ENCODE results near the gene AURKB. TPM values are rescaled to one million over a fixed set of nuclear protein-coding genes. Genes with fewer than 3 reads are reported as not detected.
"Not testable (repeated sequence)": the region's sequence is repeated elsewhere in the genome, so short reads cannot be mapped to it uniquely, and the experiment has no call there.

AURKB gene
- total and polyA plus RNA-seq, 2 donors (not counting 1 experiment from before 2014, with no cell fraction given) = 1.1 to 5.3 TPM

DNA sequence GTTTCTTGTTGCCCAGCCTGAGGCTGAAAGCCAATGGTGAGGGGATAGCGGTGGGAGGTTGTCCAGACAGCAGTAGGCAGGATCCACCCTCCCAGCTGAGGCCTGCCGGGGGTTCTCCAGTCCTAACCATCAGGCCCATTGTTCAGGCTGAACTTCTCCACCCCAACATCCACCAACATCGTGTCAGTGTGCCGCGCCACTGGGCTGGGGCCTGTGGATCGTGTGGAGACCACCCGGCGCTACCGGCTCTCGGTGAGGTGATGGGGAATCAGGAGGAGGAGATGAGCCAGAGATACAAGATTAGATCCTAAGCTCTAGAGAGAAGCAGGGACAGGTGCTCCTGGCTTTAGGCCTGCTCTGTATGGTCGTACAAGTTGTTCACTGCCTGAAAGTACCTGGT is 44.5 kb upstream of the AURKB start:
- no peak overlapping the region for H3K27ac ChIP-seq (ENCODE audit: low read length in 2 of 2)
- 95% methylated on average over 3 of the region's 11 CpGs for WGBS (ENCODE audit: insufficient coverage)
- H3K27me3 Mint-ChIP-seq = no peaks in the 10 kb centered on the region
- H3K4me3 ChIP-seq (ENCODE audit: control extremely low read depth in 1 of 5, extremely low read depth in 1 of 5, insufficient read depth in 1 of 5, low read depth in 2 of 5, low read length in 4 of 5) = no peak overlapping the region
- TF ChIP-seq, protein P1, sequence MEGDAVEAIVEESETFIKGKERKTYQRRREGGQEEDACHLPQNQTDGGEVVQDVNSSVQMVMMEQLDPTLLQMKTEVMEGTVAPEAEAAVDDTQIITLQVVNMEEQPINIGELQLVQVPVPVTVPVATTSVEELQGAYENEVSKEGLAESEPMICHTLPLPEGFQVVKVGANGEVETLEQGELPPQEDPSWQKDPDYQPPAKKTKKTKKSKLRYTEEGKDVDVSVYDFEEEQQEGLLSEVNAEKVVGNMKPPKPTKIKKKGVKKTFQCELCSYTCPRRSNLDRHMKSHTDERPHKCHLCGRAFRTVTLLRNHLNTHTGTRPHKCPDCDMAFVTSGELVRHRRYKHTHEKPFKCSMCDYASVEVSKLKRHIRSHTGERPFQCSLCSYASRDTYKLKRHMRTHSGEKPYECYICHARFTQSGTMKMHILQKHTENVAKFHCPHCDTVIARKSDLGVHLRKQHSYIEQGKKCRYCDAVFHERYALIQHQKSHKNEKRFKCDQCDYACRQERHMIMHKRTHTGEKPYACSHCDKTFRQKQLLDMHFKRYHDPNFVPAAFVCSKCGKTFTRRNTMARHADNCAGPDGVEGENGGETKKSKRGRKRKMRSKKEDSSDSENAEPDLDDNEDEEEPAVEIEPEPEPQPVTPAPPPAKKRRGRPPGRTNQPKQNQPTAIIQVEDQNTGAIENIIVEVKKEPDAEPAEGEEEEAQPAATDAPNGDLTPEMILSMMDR (IDR thresholded peaks at IDR 0.05) = no peak
- TF ChIP-seq EZH2 (IDR thresholded peaks at IDR 0.05; ENCODE audit: borderline replicate concordance, insufficient read depth, low read depth, low read length, poor library complexity, severe bottlenecking) = no peak
- H3K9me3 Mint-ChIP-seq (ENCODE audit: insufficient read depth) = no peaks in the 10 kb centered on the region
- H2AFZ ChIP-seq (ENCODE audit: insufficient read depth, low read depth, low read length, poor library complexity, severe bottlenecking) = no peak overlapping the region
- H3K27me3 ChIP-seq (replicated peaks in 1 of 4; ENCODE audit: control extremely low read depth in 1 of 4, control insufficient read depth in 3 of 4, insufficient read depth in 4 of 4, low read length in 3 of 4) = no peaks in the 10 kb centered on the region
- H3K4me1 Mint-ChIP-seq = peaks cover 9% of the 10 kb centered on the region
- H3K9me3 ChIP-seq (ENCODE audit: control extremely low read depth in 1 of 3, control insufficient read depth in 2 of 3, insufficient read depth in 1 of 3, low read length in 2 of 3) = no peaks in the 10 kb centered on the region
- intact Hi-C loops (cut with micrococcal nuclease) = no loop called here
- DNase-seq (no peak), ATAC-seq (ENCODE audit: low read depth) (no peak)
- H3K36me3 ChIP-seq (replicated peaks in 1 of 2; ENCODE audit: control extremely low read depth in 1 of 2, control insufficient read depth in 1 of 2, extremely low read depth in 1 of 2, insufficient read depth in 2 of 2, low read length in 1 of 2) = peaks cover 2 to 39% of the 10 kb centered on the region in 2 experiments
- H3K9ac ChIP-seq (ENCODE audit: low read length) = no peak overlapping the region
- ChIA-PET CTCF (no interaction called here), POLR2A (no interaction called here)
- no peak overlapping the region for H3K27ac Mint-ChIP-seq
- no peak overlapping the region for H3K4me2 ChIP-seq (replicated peaks; ENCODE audit: low read depth, low read length, poor library complexity, severe bottlenecking)
- H4K20me1 ChIP-seq (ENCODE audit: control insufficient read depth, insufficient read depth, low read length, poor library complexity, severe bottlenecking) = no peaks in the 10 kb centered on the region
- H3K4me3 Mint-ChIP-seq = no peak overlapping the region
- H3K79me2 ChIP-seq (ENCODE audit: control insufficient read depth, insufficient read depth, low read length) = peaks cover 22% of the 10 kb centered on the region
- H3K4me1 ChIP-seq (ENCODE audit: control insufficient read depth in 2 of 2, insufficient read depth in 2 of 2, low read length in 2 of 2) = peaks cover 2 to 4% of the 10 kb centered on the region in 2 donors

DNA sequence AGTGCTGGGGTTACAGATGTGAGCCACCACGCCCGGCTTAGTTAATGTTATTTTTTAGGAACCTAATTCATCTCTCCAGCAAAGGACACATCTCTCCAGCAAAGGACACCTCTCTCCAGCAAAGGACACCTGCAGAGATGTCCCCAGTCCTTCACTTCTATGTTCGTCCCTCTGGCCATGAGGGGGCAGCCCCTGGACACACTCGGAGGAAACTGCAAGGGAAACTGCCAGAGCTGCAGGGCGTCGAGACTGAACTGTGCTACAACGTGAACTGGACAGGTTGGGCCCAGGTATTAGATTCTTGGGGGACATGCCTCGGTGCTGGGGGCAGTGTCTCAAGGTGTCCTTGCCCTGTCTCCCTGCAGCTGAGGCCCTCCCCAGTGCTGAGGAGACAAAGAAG is 43.4 kb upstream of the AURKB start:
- no peak overlapping the region for H3K4me2 ChIP-seq (replicated peaks; ENCODE audit: low read depth, low read length, poor library complexity, severe bottlenecking)
- intact Hi-C loops (cut with micrococcal nuclease) = no loop called here
- ATAC-seq (ENCODE audit: low read depth) (no peak), DNase-seq (no peak)
- no peak overlapping the region for H3K4me3 Mint-ChIP-seq
- no peak for TF ChIP-seq EZH2 (IDR thresholded peaks at IDR 0.05; ENCODE audit: borderline replicate concordance, insufficient read depth, low read depth, low read length, poor library complexity, severe bottlenecking)
- TF ChIP-seq, protein P1 (IDR thresholded peaks at IDR 0.05) = no peak
- H3K36me3 ChIP-seq (replicated peaks in 1 of 2; ENCODE audit: control extremely low read depth in 1 of 2, control insufficient read depth in 1 of 2, extremely low read depth in 1 of 2, insufficient read depth in 2 of 2, low read length in 1 of 2) = peaks cover 2 to 39% of the 10 kb centered on the region in 2 experiments
- H3K27ac Mint-ChIP-seq = no peak overlapping the region
- H3K27me3 Mint-ChIP-seq = no peaks in the 10 kb centered on the region
- H3K9ac ChIP-seq (ENCODE audit: low read length) = no peak overlapping the region
- CTCF ChIA-PET = interaction anchor here (1.0 kb wide), 1 partner anchor 47 kb away, joined by 4 read pairs; no protein-coding TSS in a partner anchor
- no peaks in the 10 kb centered on the region for H4K20me1 ChIP-seq (ENCODE audit: control insufficient read depth, insufficient read depth, low read length, poor library complexity, severe bottlenecking)
- H3K9me3 Mint-ChIP-seq (ENCODE audit: insufficient read depth) = no peaks in the 10 kb centered on the region
- no peaks in the 10 kb centered on the region for H3K9me3 ChIP-seq (ENCODE audit: control extremely low read depth in 1 of 3, control insufficient read depth in 2 of 3, insufficient read depth in 1 of 3, low read length in 2 of 3)
- POLR2A ChIA-PET = no interaction called here
- peaks cover 16% of the 10 kb centered on the region for H3K4me1 Mint-ChIP-seq
- H3K27ac ChIP-seq (ENCODE audit: low read length in 2 of 2) = no peak overlapping the region
- peaks cover 29% of the 10 kb centered on the region for H3K79me2 ChIP-seq (ENCODE audit: control insufficient read depth, insufficient read depth, low read length)
- no peak overlapping the region for H2AFZ ChIP-seq (ENCODE audit: insufficient read depth, low read depth, low read length, poor library complexity, severe bottlenecking)
- WGBS (ENCODE audit: insufficient coverage) = 84% methylated on average over 6 of the region's 8 CpGs
- no peak overlapping the region for H3K4me3 ChIP-seq (ENCODE audit: control extremely low read depth in 1 of 5, extremely low read depth in 1 of 5, insufficient read depth in 1 of 5, low read depth in 2 of 5, low read length in 4 of 5)
- H3K27me3 ChIP-seq (replicated peaks in 1 of 4; ENCODE audit: control extremely low read depth in 1 of 4, control insufficient read depth in 3 of 4, insufficient read depth in 4 of 4, low read length in 3 of 4) = no peaks in the 10 kb centered on the region
- peaks cover 8 to 11% of the 10 kb centered on the region in 2 donors for H3K4me1 ChIP-seq (ENCODE audit: control insufficient read depth in 2 of 2, insufficient read depth in 2 of 2, low read length in 2 of 2)

DNA sequence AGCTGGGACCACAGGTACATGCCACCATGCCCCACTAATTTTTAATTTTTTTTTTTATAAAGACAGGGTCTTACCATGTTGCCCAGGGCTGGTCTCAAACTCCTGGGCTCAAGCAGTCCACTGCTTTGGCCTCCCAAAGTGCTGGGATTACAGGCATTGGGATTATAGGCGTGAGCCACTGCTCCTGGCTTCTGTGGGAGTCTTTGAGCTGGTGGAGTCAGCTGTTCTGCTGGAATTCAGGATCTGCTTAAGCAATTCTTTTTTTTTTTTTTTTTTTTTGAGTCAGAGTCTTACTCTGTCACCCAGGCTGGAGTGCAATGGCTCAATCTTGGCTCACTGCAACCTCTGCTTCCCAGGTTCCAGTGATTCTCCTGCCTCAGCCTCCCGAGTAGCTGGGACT is 41.0 kb upstream of the AURKB start:
- H3K9me3 Mint-ChIP-seq (ENCODE audit: insufficient read depth); POLR2A ChIA-PET; H3K27ac ChIP-seq (ENCODE audit: low read length in 2 of 2); H3K27me3 Mint-ChIP-seq; ATAC-seq (ENCODE audit: low read depth); H3K27ac Mint-ChIP-seq; H2AFZ ChIP-seq (ENCODE audit: insufficient read depth, low read depth, low read length, poor library complexity, severe bottlenecking); H3K9me3 ChIP-seq (ENCODE audit: control extremely low read depth in 1 of 3, control insufficient read depth in 2 of 3, insufficient read depth in 1 of 3, low read length in 2 of 3); H4K20me1 ChIP-seq (ENCODE audit: control insufficient read depth, insufficient read depth, low read length, poor library complexity, severe bottlenecking); intact Hi-C loops (cut with micrococcal nuclease); DNase-seq; H3K4me3 Mint-ChIP-seq; H3K27me3 ChIP-seq (replicated peaks in 1 of 4; ENCODE audit: control extremely low read depth in 1 of 4, control insufficient read depth in 3 of 4, insufficient read depth in 4 of 4, low read length in 3 of 4); H3K9ac ChIP-seq (ENCODE audit: low read length); H3K4me3 ChIP-seq (ENCODE audit: control extremely low read depth in 1 of 5, extremely low read depth in 1 of 5, insufficient read depth in 1 of 5, low read depth in 2 of 5, low read length in 4 of 5); H3K4me2 ChIP-seq (replicated peaks; ENCODE audit: low read depth, low read length, poor library complexity, severe bottlenecking): not testable (repeated sequence)
- peaks cover 10 to 18% of the 10 kb centered on the region in 2 donors for H3K4me1 ChIP-seq (ENCODE audit: control insufficient read depth in 2 of 2, insufficient read depth in 2 of 2, low read length in 2 of 2)
- WGBS (ENCODE audit: insufficient coverage) = 100% methylated on average over 1 of the region's 2 CpGs
- CTCF ChIA-PET = interaction anchor here (0.6 to 1.6 kb wide), 5 partner anchors 14 to 113 kb away, joined by 3 to 5 read pairs (median 3); no protein-coding TSS in a partner anchor
- peaks cover 25% of the 10 kb centered on the region for H3K4me1 Mint-ChIP-seq
- peaks cover 0 to 22% of the 10 kb centered on the region in 2 experiments for H3K36me3 ChIP-seq (replicated peaks in 1 of 2; ENCODE audit: control extremely low read depth in 1 of 2, control insufficient read depth in 1 of 2, extremely low read depth in 1 of 2, insufficient read depth in 2 of 2, low read length in 1 of 2)
- peaks cover 31% of the 10 kb centered on the region for H3K79me2 ChIP-seq (ENCODE audit: control insufficient read depth, insufficient read depth, low read length)

Measured in B cell (primary cell).